ENCODE results near the gene ASPG.

Gene ASPG

GRCh38 chr14:104105071-104105821 is 19.7 kb downstream of the ASPG start:
- DNase-seq (ENCODE audit: low read depth in 3 of 3): no peak

DNA sequence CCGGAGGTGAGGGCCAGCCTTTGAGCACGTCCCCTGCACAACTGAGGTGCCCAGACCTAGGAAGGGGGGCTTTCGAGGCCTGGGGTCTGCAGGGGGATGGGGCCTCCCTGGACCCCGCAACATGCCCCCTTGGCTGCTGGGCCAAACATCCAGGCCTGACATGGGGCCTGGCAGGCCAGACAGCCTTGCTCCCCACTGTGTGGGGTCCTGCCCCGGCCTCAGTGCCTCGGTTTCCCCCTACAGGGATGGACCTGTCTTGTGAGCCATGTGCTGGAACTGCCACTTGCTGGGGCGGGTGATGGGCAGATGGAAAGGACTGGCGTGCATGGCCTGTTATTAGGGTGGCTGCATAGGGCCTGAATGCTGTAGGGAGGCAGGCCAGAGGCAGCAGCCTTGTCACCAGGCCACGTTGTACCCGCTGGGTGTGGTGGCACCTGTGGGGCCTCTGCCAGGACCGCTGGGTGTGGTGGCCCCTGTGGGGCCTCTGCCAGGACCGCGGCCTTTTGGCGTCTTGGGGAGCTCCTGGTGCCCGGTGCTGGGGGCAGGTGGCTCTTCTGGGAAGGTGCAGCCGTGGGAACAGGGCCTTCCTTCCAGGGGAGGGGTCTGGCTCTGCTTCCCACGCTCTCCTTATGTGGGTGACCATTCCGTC is 20.4 kb downstream of the ASPG start:
- no peak for DNase-seq (ENCODE audit: low read depth in 3 of 3)

DNA sequence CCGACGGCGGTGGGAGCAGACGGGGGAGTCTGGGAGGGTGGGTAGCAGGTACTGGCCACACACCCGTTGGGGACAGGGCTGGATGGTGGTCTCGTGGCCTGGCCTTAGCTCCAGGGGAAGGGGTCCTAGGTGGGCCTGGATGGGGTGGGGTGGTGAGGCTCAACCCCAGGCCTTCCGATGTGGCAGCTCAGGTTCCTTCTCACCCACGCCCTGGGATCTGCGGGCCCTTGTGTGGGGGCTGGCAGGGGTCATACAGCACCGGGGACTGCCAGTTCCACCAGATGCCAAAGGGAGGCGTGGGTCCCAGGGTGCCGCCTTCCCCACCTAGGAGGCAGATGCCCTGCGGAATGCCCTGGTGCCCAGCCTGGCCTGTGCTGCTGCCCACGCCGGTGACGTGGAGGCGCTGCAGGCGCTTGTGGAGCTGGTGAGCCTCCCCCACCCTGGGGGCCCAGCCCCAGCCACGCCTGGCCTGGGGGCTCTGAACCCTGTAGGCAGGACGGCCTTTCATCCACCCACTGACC is 21.0 kb downstream of the ASPG start:
- no peak for DNase-seq (ENCODE audit: low read depth in 3 of 3)

DNA sequence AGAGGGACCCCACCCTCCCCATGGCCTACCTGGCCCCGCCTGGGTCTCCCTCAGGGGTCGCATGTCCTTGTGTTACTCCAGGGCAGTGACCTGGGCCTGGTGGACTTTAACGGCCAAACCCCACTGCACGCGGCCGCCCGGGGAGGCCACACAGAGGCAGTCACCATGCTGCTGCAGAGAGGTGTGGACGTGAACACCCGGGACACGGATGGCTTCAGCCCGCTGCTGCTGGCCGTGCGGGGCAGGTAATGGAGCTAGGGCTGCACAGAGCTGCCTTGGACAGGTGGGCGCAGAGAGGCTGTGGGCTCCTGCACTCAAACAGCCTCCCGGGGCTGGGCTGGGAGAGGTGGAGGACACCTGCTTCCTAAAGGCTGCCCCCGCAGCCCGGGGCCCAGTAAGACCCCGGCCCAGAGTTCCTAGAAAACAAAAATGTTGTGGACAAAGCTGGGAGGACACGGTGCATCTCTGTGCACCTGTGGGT is 21.6 kb downstream of the ASPG start:
- no peak for DNase-seq (ENCODE audit: low read depth in 3 of 3)

- no peak for DNase-seq (ENCODE audit: low read depth in 3 of 3)
Observed at GRCh38 chr14:104107611-104108569, 22.4 kb downstream of the ASPG start.

DNA sequence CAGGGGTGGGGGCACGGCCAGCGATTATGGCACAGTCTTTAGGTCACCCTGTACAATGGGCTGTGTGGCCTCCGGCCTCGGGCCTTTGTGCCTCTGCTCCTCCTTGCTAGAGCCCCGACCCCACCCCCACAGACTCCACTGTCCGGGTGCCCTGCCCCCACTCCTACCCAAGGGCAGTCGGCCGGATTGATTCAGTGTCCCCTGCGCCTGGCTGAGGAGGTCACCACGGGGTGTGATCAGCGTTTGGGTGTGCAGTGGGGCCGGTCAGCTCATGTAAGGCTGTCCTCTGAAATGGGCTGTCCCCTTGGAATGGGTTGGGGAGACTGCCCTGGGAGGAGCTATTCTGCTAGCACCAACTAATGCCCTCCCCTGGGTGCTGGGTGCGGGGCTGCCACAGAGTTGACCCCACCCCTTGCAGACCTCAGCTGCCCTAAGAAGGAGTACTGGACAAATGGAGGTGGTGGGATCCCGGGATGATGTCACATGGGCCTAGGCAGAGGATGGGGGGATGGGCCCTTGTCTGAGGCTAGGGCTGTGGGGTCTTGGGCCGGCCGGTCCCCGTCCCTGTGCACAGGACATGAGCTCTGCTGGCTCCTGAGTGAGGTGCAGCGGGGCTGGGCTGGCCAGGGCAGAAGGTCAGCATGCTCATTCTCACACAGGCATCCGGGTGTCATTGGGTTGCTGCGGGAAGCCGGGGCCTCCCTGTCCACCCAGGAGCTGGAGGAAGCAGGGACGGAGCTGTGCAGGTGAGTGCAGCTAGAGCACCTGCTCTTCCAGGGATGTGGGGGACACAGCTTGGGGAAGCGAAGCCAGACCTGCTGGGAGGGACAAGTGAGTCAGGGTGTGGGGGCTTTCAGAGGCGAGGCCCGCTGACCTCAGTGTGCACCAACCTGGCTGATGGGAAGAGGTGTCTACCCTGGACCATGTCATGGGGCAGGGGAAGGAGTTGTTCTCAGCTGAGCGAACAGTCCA is 23.4 kb downstream of the ASPG start:
- DNase-seq (ENCODE audit: low read depth in 3 of 3): no peak

GRCh38 chr14:104109731-104110361 is 24.3 kb downstream of the ASPG start:
- DNase-seq (ENCODE audit: low read depth in 3 of 3): no peak

DNA sequence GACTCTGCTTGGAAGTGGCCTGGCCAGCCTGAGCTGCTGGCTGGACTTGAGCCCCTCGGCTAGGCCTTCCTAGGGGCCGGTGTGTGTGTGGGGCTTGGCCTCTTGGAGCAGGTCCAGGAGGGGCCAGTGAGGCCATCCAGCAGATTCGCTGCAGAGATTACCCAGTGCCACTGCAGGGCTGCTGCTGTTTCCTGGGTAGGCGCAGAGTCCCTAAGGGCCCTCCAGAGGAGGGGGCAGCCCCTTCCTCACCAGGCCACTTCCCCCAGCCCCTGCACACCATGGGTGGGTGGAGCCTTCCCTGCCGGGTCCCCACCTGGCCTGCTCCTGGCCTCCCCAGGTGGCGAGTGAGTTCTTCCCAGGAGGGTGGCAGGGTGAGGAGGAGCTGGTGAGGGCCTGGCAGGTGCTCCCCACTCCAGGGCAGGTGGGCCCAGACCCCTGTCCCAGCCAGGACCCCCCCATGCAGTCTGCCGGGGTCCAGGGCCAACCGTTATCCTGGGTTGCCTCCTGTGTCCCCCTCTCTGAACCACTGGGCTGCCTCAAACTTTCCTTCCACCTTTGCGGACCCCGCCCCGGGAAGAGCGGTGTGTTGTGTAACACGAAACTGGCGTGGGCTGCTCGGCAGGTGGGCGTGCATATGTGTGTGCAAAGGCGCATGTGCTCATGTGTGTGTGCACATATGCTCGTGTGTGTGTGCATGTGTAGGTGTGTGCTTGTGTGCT is 25.1 kb downstream of the ASPG start:
- no peak for DNase-seq (ENCODE audit: low read depth in 3 of 3)

DNA sequence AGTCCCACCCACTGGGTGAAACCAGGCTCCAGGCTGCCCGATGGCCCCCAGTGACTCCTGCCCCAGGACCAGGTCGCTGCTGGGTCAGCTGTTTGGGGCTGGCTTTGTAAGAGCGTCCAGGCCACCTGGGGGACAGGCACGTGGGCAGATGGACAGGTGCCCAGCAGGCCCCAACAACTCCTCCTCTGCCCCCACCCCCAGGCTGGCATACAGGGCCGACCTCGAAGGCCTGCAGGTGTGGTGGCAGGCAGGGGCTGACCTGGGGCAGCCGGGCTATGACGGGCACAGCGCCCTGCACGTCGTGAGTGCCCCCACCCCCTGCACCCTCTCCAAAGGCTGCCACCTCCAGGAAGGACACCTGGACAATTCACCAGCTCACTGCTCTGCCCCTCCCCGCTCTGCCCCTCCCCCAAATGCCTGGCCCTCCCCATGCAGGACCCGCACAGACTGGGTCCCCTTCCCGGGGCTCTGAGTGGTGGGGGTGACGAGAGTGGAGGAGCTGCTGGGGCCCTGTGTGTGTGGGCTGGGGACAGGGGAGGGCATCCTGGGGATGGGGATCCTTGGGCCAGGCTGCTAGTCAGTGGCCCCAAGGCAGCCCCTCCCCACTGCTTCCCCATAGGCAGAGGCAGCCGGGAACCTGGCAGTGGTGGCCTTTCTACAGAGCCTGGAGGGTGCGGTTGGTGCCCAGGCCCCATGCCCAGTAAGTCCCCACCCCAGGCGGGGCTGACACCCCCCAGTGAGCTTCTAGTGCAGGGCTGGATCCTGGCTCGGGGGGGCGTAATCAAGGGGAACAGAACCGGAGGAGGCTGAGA is 26.0 kb downstream of the ASPG start:
- DNase-seq (ENCODE audit: low read depth in 3 of 3): no peak

- no peak for DNase-seq (ENCODE audit: low read depth in 3 of 3)
Observed at GRCh38 chr14:104112113-104112505, 26.6 kb downstream of the ASPG start.

DNA sequence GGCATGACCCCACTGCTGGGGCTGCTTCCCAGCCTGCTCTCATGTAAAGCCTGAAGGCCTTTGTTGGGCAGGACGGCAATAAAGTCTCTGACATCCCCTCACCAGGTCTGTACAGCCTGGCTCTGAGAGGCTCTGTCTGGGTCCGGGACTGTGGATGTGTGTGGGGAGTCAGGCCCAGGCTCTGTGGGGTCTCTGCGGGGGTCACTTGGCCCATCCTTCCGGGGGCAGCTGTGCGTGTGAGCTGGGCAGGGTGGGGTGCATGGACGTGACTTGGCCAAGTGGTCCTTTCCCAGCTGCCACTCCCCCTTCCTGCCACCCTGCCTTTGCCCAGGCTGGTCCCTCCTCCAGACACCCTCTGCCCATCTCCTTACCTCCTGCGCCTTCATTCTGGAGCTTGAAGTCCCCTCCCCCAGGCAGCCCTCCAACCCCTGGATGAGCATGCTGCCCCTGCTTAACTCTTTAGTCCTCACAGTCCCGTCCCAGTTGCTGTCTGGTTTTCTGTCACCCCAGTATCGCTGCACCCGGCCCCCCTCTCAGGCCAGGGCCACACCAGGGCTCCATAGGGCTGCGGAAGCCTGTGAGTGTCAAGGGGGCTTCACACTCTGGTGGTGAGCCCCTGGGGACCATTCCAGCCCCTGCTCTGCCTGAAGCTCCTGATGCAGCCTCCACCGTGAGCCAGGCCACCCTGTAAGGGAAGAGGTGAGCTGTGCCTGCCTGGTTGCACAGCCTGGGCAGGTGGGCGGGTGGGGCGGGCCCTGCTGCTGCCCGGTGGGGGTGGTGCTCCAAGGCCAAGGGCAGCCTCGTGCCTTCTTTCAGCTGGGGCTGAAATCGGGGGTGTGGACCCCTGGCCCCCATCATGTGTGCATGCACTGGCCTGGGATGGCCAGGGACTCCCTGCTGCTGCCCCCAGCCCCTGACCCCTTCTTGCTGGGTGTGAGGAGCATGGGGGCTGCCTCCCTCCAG is 27.4 kb downstream of the ASPG start:
- DNase-seq (ENCODE audit: low read depth in 3 of 3): no peak

DNA sequence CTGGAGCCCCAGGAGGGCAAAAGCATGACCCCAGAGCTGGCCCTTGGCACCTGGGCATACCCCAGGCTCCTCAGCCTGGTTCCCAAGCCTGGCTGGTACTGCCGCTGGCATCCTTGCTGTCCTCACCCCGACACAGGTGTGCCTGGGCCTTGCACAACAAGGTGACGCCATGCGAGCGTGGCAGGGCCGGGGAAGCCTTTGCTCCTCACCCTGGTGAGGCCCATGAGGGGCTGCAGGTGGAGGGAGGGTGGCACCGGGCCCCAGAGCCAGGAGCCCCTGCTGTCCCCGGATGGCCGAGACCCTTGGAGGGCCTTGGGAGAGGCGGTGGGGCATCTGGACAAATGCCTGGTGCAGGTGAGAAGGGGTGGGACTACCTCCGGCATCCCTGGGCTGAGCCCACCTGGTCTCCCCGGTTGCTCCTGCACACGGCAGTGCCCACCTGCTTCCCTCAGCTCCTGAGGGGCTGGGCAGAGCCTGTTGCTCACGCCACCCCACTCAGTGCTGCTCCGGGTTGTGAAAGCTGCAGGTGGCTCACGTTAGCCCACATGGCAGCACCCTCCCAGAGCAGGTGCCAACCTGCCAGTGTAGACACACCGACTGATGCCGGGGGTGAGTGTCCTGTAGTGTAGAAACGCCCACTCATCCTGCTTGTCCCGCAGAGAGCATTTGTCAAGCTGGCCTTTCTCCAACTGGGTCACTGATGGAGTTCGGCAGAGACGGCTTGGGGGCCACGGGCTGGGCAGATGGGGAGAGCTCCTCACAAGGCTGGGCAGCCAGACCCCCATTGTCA is 28.3 kb downstream of the ASPG start:
- no peak for DNase-seq (ENCODE audit: low read depth in 3 of 3)

DNA sequence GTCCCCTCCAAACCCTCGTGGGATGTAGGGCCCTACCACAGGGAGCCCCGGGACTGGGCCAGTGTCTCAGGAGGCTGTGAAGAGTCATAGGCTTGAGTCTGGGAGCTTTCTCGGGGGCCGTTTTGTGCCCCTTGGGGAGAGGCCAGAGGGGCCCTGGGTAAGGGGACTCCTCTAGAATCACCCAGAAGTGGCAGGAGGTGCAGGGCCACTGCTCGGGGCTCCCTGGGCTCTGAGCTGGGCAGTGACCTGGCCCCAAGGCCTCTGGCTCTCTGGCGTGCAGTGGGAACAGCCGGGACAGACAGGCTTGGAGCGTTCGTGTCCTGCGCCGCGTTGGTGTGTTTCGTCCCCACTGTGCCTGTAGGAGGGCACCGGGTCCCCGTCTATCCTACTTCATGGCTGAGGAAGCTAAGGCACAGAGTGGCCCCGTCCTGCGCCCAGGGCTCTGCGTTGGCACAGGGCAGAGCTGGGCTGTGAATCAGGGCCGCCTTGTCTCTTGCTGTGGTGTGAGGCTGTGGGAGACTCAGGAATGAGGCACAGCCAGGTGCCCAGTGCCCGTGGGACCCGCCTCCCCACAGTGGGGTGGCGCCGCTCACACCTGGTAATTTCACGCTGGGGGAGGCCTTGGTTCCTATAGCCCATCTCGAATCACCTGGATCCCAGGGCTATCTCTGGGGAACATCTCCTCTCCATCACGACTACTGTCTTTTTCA is 29.1 kb downstream of the ASPG start:
- no peak for DNase-seq (ENCODE audit: low read depth in 3 of 3)

DNA sequence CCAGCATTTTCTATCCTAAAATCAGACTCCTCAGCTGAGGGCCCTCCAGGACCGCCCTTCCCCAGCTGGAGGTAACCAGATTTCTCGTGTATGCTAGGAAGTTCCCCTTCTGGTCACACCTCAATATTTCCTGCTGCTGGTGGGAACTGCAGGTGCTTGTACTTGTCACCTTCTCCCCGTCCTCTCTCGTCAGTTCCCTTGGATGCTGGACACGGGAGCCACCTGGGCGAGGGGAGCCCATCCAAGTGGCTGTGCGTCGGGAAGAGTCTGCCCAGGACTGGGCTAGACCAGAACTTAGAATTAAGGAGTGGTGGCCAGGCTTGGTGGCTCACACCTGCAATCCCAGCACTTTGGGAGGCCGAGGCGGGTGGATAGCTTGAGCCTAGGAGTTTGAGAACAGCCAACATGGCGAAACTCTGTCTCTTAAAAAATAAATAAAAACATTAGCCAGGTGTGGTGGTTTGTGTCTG is 29.7 kb downstream of the ASPG start:
- no peak for DNase-seq (ENCODE audit: low read depth in 3 of 3)

DNA sequence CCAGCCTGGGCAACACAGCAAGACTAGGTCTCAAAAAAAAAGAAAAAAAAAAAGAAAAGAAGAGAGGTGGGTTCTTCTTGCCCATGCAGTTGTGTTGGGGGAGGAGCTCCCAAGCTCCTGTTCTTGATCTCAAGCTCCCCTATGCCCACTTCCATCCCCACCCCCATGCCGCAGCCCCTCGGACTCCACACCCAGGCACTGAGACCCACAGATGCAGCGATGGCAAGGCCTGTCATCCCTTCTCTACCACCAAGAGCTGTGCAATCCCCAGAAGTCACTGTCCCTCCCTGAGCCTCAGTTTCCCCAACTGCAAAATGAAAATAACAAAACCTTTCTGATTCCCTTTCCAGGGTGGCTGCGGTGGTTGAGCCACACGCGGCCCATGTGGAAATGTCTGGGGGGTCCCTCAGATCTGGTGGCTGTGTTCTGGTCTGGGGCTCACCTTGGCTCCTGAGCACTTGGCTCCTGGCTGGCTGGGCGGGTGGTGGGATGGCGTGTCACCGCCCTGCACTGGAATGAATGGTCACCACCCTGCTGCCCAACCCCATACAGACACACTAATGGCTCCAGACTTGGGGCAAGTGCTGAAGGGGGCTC is 30.3 kb downstream of the ASPG start:
- no peak for DNase-seq (ENCODE audit: low read depth in 3 of 3)

GRCh38 chr14:104116288-104116755 is 30.8 kb downstream of the ASPG start:
- DNase-seq (ENCODE audit: low read depth in 3 of 3): no peak

All from stimulated activated CD4-positive, alpha-beta T cell treated with anti-CD3 and anti-CD28 coated beads, TNF-alpha, amount 100 ng/mL, for 24 hours (primary cell).